Measurements from ENCODE around the gene GUCA2B.

Gene GUCA2B

DNA sequence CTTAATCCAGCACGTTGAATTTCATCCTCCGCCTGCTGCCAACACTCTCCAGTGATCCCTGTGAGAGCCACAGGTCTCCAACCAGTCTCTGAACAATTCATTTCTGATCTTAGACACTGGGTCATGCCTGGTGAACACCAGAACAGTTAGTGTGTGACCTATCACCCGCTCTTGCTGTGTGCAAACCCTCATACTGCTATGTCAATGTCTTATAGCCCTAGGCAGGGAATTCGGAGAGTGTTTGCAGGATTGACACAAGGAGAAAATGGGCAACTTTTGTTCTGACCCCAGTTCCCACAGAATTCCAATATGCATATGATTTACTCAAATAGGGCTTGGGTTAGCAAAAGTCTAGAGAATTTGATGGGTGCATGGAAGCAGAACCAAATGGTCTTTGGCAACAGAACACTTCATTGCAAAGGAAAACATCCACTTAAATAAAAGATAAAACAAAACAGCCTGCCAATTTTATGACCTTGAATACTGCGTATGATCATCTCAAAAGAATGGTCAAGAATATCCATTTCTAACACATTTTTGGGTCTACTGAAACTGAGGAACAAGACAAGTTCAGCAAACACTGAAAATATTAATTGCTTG is 23.0 kb upstream of the GUCA2B start:
- TF ChIP-seq, protein P1, sequence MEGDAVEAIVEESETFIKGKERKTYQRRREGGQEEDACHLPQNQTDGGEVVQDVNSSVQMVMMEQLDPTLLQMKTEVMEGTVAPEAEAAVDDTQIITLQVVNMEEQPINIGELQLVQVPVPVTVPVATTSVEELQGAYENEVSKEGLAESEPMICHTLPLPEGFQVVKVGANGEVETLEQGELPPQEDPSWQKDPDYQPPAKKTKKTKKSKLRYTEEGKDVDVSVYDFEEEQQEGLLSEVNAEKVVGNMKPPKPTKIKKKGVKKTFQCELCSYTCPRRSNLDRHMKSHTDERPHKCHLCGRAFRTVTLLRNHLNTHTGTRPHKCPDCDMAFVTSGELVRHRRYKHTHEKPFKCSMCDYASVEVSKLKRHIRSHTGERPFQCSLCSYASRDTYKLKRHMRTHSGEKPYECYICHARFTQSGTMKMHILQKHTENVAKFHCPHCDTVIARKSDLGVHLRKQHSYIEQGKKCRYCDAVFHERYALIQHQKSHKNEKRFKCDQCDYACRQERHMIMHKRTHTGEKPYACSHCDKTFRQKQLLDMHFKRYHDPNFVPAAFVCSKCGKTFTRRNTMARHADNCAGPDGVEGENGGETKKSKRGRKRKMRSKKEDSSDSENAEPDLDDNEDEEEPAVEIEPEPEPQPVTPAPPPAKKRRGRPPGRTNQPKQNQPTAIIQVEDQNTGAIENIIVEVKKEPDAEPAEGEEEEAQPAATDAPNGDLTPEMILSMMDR (IDR thresholded peaks at IDR 0.05; ENCODE audit: insufficient read depth, low read length, missing control alignments): no peak
- no peak for DNase-seq (ENCODE audit: low read depth, low spot score)
- H3K4me3 ChIP-seq (ENCODE audit: low read depth, low read length): no peak overlapping the region
- ChIA-PET CTCF (no interaction called here), POLR2A (no interaction called here)

DNA sequence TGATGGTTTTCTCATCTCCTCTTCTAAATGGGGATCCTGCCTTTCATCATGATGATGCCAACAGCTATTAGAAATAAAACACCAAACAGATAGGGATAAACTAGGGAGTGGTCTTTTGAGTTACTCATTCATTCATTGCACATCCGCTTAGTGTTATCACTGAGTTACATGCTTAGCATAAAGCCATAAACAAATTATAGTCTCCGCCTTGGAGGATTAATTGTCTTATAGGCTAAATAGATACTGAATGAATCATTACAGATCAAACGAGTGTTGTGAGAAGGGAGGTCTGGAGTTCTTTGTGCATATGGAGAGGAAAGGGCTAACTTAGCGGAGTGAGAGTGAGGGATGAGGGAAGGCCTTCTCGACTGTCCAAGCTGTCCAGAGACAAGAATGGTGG is 19.8 kb upstream of the GUCA2B start:
- TF ChIP-seq, protein P1 (IDR thresholded peaks at IDR 0.05; ENCODE audit: insufficient read depth, low read length, missing control alignments): no peak
- H3K4me3 ChIP-seq (ENCODE audit: low read depth, low read length): no peak overlapping the region
- no peak for DNase-seq (ENCODE audit: low read depth, low spot score)
- POLR2A ChIA-PET: no interaction called here
- CTCF ChIA-PET: interaction anchor here (2.4 kb wide), 1 partner anchor 14 kb away, joined by 11 read pairs; no protein-coding TSS in a partner anchor

DNA sequence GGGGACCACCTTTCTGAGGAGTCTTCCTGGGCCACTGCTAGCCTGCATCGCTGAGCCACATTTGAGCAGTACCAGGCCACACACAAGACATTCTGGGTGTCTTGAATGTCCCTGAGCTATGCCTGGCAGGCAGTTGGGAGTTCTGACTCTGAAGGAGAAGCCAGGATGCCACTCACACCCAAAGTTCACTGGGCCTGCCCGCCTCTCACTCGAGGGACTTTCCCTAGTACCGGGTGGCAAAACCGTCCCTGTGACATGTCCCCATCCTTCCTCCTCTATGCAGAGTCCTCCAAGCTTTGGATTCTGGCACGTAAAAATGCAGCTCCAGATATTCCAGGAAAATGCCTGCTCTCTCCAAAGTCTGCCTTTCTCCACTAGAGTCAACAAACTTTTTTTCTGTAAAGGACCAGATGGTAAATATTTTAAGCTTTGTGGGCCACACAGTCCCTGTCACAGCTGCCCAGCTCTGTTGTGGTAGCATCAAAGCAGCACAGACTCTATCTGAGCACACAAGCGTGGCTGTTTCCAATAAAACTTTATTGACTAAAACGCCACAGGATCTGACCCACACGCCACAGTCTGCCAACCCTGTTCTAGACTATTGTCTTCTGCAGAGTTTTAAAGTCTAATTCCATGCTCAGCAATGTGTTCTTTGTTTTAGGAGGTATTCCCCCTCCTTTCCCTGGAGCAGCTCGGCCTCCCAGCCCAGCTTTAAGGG is 19.2 kb upstream of the GUCA2B start:
- ChIA-PET POLR2A (no interaction called here), CTCF (interaction anchor here (1.1 to 2.4 kb wide), 2 partner anchors 13 to 40 kb away, joined by 3 to 11 read pairs; no protein-coding TSS in a partner anchor)
- no peak overlapping the region for H3K4me3 ChIP-seq (ENCODE audit: low read depth, low read length)
- TF ChIP-seq, protein P1 (IDR thresholded peaks at IDR 0.05; ENCODE audit: insufficient read depth, low read length, missing control alignments): no peak
- no peak for DNase-seq (ENCODE audit: low read depth, low spot score)

DNA sequence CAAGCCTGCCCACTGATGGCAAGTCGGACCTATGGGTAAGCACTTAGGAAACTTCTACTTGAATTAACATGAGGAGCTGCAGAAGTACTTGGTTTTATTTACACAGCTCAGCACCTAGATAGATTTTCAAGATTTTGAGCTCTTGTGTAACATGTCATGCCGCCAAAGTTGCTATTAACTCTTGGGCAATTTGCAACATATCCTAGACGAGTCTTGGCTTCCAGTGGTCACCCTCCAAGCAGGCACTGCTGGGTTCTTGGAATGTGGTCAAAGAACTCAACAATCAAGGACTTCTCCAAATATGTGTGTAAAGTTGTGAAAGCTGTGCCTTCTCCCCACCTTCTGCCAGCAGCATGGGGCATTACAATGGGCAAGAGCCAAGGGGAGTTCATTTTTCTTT is 17.8 kb upstream of the GUCA2B start:
- DNase-seq (ENCODE audit: low read depth, low spot score): no peak
- TF ChIP-seq, protein P1 (IDR thresholded peaks at IDR 0.05; ENCODE audit: insufficient read depth, low read length, missing control alignments): no peak
- no peak overlapping the region for H3K4me3 ChIP-seq (ENCODE audit: low read depth, low read length)
- CTCF ChIA-PET: interaction anchor here (1.8 kb wide), 1 partner anchor 11 kb away, joined by 5 read pairs; no protein-coding TSS in a partner anchor
- POLR2A ChIA-PET: no interaction called here

DNA sequence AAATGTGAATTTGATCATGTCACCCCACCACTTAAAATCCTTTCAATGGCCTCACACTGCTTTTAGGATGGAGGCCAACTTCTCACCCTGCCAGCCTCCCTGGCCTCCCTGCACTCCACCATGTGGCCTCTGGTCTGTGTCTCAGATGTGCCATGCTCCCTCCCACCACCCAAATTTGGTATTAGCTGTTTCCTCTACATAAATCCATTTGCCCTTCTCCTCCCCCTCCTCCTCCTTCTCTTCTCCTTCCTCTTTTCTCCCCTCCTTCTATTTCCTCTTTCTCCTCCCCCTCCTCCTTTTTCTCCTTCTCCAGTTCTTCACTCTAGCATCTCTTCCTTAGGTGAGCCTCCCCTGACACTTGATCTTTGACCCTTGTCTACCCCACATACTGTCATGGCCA is 16.7 kb upstream of the GUCA2B start:
- CTCF ChIA-PET: interaction anchor here (0.7 to 1.8 kb wide), 3 partner anchors 10 to 176 kb away, joined by 3 to 5 read pairs (median 4); no protein-coding TSS in a partner anchor
- no peak for DNase-seq (ENCODE audit: low read depth, low spot score)
- POLR2A ChIA-PET: no interaction called here
- H3K4me3 ChIP-seq (ENCODE audit: low read depth, low read length): no peak overlapping the region
- TF ChIP-seq, protein P1 (IDR thresholded peaks at IDR 0.05; ENCODE audit: insufficient read depth, low read length, missing control alignments): no peak

DNA sequence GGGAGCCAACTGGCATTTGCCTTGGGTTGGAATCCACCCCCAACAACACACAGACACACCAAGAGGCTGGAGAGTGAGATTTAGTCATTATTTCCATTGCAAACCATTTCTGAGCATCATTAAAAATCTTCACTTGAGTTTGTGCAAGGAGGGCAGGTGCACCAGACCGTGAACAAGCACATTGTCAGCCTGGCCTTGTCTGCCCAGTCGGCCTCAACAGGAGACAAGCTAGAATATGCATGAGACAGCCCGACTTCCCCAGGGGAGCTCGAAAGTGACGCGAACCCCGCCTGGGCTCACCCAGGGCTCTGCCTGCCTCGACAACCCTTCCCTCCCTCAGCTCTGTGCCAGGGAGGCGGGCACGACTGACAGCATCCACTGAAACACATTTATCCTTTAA is 15.4 kb upstream of the GUCA2B start:
- TF ChIP-seq, protein P1 (IDR thresholded peaks at IDR 0.05; ENCODE audit: insufficient read depth, low read length, missing control alignments): no peak
- H3K4me3 ChIP-seq (ENCODE audit: low read depth, low read length): no peak overlapping the region
- CTCF ChIA-PET: interaction anchor here (1.1 kb wide), 1 partner anchor 36 kb away, joined by 3 read pairs; no protein-coding TSS in a partner anchor
- POLR2A ChIA-PET: no interaction called here
- DNase-seq (ENCODE audit: low read depth, low spot score): no peak
